ENCODE measurements around the gene PPP2R1A. TPM values are rescaled to one million over a fixed set of nuclear protein-coding genes. Genes with fewer than 3 reads are reported as not detected.

The PPP2R1A gene
- total and polyA plus RNA-seq, 2 of the 13 experiments (the other 11 are each of a cell fraction or from before 2014, with no cell fraction given) = 86.7 to 130 TPM

DNA sequence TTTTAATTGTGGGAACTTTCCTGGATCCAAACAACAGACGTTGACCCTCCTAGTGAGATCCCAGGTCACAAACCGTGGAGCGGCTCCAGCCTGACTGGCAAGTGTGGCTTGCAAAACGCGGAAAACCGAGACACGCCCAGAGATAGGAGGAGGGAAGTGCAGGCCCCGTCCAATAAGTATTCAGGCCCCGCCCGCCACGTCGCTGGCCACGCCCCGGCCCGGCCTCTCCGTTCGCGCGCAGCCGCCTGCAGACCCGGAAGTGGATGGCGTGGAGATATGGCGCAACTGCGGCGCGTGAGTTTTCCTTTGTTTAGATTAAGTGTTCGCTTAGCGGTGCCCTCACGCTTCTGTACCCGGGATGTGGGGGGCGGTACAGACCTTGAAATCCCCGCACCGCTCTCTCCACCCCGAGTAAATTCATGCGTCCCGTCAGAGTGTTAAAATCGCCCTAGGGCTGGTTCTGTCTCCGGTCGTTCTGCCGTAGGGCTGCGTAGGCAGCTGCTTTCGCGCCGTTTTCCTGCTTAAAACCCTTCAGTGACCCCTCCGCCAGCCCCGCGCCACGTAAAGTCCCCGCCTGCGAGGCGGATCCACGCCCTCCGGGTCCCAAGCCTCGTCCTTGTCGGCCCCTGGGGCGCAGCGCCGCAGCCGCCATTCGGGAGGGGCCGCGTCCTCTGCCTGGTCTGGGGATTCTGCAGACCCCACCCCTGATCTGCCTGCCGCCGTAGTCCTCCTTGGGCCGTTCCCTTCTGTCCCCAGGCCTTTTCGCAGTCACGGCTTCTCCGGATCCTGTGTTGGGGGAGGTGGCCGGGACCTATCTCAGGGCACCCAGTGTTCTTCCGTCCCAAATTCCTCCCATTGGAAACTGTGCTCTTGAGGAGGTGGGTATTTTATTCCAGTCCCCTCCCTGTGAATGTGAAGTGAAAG, 79.7 kb downstream of the PPP2R1A start, which contains the start of gene ZNF766 (continued):
- TF ChIP-seq, protein P1, sequence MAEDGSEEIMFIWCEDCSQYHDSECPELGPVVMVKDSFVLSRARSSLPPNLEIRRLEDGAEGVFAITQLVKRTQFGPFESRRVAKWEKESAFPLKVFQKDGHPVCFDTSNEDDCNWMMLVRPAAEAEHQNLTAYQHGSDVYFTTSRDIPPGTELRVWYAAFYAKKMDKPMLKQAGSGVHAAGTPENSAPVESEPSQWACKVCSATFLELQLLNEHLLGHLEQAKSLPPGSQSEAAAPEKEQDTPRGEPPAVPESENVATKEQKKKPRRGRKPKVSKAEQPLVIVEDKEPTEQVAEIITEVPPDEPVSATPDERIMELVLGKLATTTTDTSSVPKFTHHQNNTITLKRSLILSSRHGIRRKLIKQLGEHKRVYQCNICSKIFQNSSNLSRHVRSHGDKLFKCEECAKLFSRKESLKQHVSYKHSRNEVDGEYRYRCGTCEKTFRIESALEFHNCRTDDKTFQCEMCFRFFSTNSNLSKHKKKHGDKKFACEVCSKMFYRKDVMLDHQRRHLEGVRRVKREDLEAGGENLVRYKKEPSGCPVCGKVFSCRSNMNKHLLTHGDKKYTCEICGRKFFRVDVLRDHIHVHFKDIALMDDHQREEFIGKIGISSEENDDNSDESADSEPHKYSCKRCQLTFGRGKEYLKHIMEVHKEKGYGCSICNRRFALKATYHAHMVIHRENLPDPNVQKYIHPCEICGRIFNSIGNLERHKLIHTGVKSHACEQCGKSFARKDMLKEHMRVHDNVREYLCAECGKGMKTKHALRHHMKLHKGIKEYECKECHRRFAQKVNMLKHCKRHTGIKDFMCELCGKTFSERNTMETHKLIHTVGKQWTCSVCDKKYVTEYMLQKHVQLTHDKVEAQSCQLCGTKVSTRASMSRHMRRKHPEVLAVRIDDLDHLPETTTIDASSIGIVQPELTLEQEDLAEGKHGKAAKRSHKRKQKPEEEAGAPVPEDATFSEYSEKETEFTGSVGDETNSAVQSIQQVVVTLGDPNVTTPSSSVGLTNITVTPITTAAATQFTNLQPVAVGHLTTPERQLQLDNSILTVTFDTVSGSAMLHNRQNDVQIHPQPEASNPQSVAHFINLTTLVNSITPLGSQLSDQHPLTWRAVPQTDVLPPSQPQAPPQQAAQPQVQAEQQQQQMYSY (CRISPR knock-in tag; IDR thresholded peaks at IDR 0.05) = peak; percentile 95
- TF ChIP-seq NR2F6 (IDR thresholded peaks at IDR 0.05) (no peak), NR2F6 (CRISPR knock-in tag; IDR thresholded peaks at IDR 0.05) (peak; percentile 11; the same call in 1 of the 2 replicates), ZNF713 (CRISPR knock-in tag; IDR thresholded peaks at IDR 0.05) (no peak), POLR2A (IDR thresholded peaks at IDR 0.05; ENCODE audit: insufficient read depth in 1 of 2, low read depth in 2 of 2, low read length in 2 of 2) (peak; percentile 82 to 88), ZNF883 (CRISPR knock-in tag; IDR thresholded peaks at IDR 0.05; ENCODE audit: not compliant biosample characterization) (no peak), ZSCAN25 (CRISPR knock-in tag; IDR thresholded peaks at IDR 0.05) (no peak), HCFC1 (IDR thresholded peaks at IDR 0.05; ENCODE audit: low read depth, low read length) (no peak), ZNF709 (CRISPR knock-in tag; IDR thresholded peaks at IDR 0.05) (0 out of 2 replicates have a peak, but pooled peaks have one; percentile 42), KLF6 (CRISPR knock-in tag; IDR thresholded peaks at IDR 0.05) (peak; percentile 54; the same call in 1 of the 2 replicates), ZNF616 (CRISPR knock-in tag; IDR thresholded peaks at IDR 0.05; ENCODE audit: low read depth) (peak; percentile 36; the same call in 1 of the 2 replicates), ZNF382 (CRISPR knock-in tag; IDR thresholded peaks at IDR 0.05; ENCODE audit: borderline replicate concordance) (no peak), KLF13 (CRISPR knock-in tag; IDR thresholded peaks at IDR 0.05) (0 out of 2 replicates have a peak, but pooled peaks have one; percentile 58), TOPORS (CRISPR knock-in tag; IDR thresholded peaks at IDR 0.05) (0 out of 2 replicates have a peak, but pooled peaks have one; percentile 64), SNRNP70 (IDR thresholded peaks at IDR 0.05; ENCODE audit: low read depth, low read length) (no peak), ZNF333 (CRISPR knock-in tag; IDR thresholded peaks at IDR 0.05; ENCODE audit: borderline replicate concordance) (no peak)
- TF ChIP-seq, protein P2, sequence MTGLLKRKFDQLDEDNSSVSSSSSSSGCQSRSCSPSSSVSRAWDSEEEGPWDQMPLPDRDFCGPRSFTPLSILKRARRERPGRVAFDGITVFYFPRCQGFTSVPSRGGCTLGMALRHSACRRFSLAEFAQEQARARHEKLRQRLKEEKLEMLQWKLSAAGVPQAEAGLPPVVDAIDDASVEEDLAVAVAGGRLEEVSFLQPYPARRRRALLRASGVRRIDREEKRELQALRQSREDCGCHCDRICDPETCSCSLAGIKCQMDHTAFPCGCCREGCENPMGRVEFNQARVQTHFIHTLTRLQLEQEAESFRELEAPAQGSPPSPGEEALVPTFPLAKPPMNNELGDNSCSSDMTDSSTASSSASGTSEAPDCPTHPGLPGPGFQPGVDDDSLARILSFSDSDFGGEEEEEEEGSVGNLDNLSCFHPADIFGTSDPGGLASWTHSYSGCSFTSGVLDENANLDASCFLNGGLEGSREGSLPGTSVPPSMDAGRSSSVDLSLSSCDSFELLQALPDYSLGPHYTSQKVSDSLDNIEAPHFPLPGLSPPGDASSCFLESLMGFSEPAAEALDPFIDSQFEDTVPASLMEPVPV (CRISPR knock-in tag; IDR thresholded peaks at IDR 0.05) = no peak; the same call in 1 of the 2 replicates
- TF ChIP-seq, protein P3, sequence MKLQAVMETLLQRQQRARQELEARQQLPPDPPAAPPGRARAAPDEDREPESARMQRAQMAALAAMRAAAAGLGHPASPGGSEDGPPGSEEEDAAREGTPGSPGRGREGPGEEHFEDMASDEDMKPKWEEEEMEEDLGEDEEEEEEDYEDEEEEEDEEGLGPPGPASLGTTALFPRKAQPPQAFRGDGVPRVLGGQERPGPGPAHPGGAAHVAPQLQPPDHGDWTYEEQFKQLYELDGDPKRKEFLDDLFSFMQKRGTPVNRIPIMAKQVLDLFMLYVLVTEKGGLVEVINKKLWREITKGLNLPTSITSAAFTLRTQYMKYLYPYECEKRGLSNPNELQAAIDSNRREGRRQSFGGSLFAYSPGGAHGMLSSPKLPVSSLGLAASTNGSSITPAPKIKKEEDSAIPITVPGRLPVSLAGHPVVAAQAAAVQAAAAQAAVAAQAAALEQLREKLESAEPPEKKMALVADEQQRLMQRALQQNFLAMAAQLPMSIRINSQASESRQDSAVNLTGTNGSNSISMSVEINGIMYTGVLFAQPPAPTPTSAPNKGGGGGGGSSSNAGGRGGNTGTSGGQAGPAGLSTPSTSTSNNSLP (IDR thresholded peaks at IDR 0.05; ENCODE audit: low read depth, low read length) = no peak
- TF ChIP-seq, protein P4, sequence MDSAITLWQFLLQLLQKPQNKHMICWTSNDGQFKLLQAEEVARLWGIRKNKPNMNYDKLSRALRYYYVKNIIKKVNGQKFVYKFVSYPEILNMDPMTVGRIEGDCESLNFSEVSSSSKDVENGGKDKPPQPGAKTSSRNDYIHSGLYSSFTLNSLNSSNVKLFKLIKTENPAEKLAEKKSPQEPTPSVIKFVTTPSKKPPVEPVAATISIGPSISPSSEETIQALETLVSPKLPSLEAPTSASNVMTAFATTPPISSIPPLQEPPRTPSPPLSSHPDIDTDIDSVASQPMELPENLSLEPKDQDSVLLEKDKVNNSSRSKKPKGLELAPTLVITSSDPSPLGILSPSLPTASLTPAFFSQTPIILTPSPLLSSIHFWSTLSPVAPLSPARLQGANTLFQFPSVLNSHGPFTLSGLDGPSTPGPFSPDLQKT (CRISPR knock-in tag; IDR thresholded peaks at IDR 0.05; ENCODE audit: borderline replicate concordance) = no peak
- TF ChIP-seq, protein P5, sequence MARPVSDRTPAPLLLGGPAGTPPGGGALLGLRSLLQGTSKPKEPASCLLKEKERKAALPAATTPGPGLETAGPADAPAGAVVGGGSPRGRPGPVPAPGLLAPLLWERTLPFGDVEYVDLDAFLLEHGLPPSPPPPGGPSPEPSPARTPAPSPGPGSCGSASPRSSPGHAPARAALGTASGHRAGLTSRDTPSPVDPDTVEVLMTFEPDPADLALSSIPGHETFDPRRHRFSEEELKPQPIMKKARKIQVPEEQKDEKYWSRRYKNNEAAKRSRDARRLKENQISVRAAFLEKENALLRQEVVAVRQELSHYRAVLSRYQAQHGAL (CRISPR knock-in tag; IDR thresholded peaks at IDR 0.05; ENCODE audit: not compliant biosample characterization) = no peak

Data from HepG2 (cell line).